ENCODE measurements around the gene AGPAT2.

The AGPAT2 gene

GRCh38 chr9:136673088-136673974 is 13.9 kb downstream of the AGPAT2 start:
- DNase-seq (ENCODE audit: low spot score): no peak

GRCh38 chr9:136672431-136673087 is 14.7 kb downstream of the AGPAT2 start:
- no peak for DNase-seq (ENCODE audit: low spot score)

GRCh38 chr9:136671646-136672430 is 15.4 kb downstream of the AGPAT2 start:
- DNase-seq (ENCODE audit: low spot score): peak; percentile 89

GRCh38 chr9:136671254-136671614 is 16.0 kb downstream of the AGPAT2 start:
- no peak for DNase-seq (ENCODE audit: low spot score)

GRCh38 chr9:136670576-136671253 is 16.5 kb downstream of the AGPAT2 start:
- DNase-seq (ENCODE audit: low spot score): no peak

- no peak for DNase-seq (ENCODE audit: low spot score)
Observed at GRCh38 chr9:136669791-136670464, 17.3 kb downstream of the AGPAT2 start.

- no peak for DNase-seq (ENCODE audit: low spot score)
Observed at GRCh38 chr9:136668983-136669790, 18.1 kb downstream of the AGPAT2 start.

GRCh38 chr9:136667940-136668760 is 19.1 kb downstream of the AGPAT2 start:
- DNase-seq (ENCODE audit: low spot score): no peak

- DNase-seq (ENCODE audit: low spot score): no peak
Observed at GRCh38 chr9:136667214-136667939, 19.9 kb downstream of the AGPAT2 start.

- DNase-seq (ENCODE audit: low spot score): no peak
Observed at GRCh38 chr9:136666372-136667213, 20.7 kb downstream of the AGPAT2 start.

GRCh38 chr9:136665704-136666371 is 21.4 kb downstream of the AGPAT2 start:
- peak; percentile 80 for DNase-seq (ENCODE audit: low spot score)

GRCh38 chr9:136665111-136665703 is 22.1 kb downstream of the AGPAT2 start:
- peak; percentile 75 for DNase-seq (ENCODE audit: low spot score)

GRCh38 chr9:136664000-136664915 is 23.0 kb downstream of the AGPAT2 start:
- DNase-seq (ENCODE audit: low spot score): no peak

- DNase-seq (ENCODE audit: low spot score): no peak
Observed at GRCh38 chr9:136662656-136663581, 24.3 kb downstream of the AGPAT2 start, which contains the start of gene EGFL7. Gene EGFL7 (plus strand): TSS chr9:136662916. CDS start chr9:136668283, 5,367 bp downstream.

GRCh38 chr9:136662326-136662655 is 25.0 kb downstream of the AGPAT2 start:
- DNase-seq (ENCODE audit: low spot score): no peak
